ENCODE data around the gene ETV6. TPM values are rescaled to one million over a fixed set of nuclear protein-coding genes. Genes with fewer than 3 reads are reported as not detected.
"Not testable (repeated sequence)": the region's sequence is repeated elsewhere in the genome, so short reads cannot be mapped to it uniquely, and the experiment has no call there.

The ETV6 gene
- total RNA-seq, 1 donor from 2014 or later, result 9.9 TPM

- DNase-seq, result no peak
These were observed 23.1 kb downstream of the ETV6 start for GRCh38 chr12:11672256-11673191.

DNA sequence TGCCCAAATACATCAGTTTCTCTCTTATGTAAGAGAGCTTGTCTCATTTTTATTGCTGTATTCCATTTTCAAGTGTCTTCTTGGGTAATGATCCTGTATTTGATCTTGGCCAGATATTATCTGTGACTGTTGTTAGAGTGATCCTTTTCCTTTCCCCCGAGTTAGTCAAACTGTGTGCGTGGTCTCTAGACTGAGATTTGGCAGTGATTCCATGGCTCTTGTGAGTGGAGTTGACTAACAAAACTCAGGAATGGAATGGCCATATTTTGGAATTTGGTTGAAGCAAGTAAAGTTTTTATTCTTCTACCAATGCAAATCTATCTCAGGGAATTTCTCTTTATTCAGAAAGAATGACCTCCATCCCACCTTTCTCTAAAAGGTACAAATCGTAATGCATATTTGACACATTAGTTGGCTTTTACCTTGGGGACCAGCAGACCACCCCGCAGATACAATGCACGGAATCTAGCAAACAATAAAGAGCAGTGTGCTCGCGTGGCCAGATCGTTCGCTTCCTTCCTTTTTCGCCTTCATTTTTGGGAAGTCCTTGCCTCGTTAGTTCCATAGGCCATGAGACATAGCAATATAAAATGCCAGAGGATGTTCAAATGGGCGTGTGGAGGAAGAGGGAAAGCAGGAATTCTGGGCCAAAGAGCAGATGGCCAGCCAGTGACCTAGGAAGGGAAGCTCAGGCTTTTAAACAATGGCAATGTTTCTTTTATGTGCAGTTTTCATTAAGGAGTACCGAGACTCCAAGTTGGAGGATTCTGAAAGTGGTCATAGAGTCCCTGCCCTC, 24.4 kb downstream of the ETV6 start:
- DNase-seq, result peak; percentile 87

DNA sequence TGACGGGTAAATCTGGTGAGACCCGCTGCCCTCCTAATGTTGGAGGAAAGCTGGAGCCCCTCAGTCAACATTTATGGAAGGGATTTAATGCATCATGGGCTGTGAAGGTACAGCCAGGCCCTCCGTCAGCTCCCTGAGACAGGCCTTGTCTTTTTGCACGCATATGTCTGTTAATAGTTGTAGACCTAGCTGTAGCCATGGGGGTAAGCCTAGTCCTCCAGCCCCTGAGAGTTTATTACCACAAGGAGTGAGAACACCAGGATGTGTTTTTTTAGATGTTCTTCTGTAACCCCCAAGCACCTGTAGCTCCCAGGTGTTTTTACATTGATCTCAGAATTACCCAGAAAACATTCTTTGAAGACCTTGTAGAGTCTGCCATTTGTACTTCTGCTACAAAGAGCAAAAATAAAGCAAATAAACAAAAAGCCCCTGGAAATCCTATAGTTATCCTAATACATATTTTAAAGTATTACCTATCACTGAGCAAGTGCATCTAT, 25.5 kb downstream of the ETV6 start:
- DNase-seq, result no peak

DNA sequence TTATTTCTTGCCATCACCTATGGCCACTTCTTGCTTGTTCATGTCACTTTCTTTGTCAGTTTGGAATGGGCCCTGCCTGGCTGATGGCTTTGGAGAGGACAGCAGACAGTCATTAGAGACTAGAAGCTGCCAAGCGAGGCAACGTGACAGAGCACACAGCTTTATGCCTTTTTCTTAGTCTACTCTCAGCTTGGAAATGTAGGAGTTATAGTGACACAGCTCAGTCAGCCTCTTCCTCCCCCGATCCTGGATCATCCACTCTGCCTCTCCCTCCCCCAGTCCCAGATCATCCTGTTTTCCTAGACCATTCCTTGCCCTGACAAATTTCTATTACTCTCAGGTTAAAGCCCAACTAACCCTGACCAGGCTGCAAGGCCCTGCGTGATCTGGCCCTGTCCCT, 26.6 kb downstream of the ETV6 start:
- no peak for DNase-seq

- no peak for DNase-seq
These were observed 27.6 kb downstream of the ETV6 start for GRCh38 chr12:11677093-11677492.

- no peak for DNase-seq
These were observed 28.3 kb downstream of the ETV6 start for GRCh38 chr12:11677752-11678151.

DNA sequence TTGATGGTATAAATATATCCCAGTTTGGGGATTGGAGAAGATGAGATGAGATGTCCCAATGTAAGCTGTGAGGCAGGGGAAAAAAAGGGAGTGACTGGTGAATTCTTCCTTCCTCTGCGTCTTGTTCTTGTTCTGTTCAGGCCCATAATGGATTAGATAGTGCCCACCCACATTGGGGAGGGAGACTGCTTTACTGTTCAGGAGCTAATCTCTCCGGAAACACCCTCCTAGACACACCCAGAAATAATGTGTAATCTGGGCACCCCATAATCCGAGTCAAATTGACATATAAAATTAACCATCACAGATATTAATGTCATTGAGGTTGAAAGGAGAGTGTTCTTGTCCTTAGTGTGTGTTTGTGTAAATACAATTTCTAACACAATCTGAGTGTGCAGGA, 29.3 kb downstream of the ETV6 start:
- DNase-seq, result no peak

DNA sequence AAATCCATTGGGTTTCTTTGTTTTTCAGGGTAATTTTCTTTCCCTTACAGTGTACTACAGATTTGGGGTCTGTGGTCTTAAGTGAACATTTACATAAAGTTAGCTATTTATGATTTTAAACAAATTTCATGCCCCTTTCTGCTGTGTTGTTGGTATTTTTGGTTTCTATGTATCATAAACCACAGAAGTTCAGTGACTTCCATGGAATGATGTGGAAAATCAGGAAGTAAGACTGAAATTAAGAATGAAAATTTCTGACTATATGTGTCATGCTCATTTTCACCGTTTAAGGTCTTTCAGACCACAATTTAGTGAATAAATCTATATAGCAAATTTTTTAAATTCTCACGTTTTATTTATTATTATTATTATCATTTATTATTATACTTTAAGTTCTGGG, 31.7 kb downstream of the ETV6 start:
- no peak for DNase-seq

GRCh38 chr12:11681695-11682094, 32.2 kb downstream of the ETV6 start:
- DNase-seq, result not testable (repeated sequence)

DNA sequence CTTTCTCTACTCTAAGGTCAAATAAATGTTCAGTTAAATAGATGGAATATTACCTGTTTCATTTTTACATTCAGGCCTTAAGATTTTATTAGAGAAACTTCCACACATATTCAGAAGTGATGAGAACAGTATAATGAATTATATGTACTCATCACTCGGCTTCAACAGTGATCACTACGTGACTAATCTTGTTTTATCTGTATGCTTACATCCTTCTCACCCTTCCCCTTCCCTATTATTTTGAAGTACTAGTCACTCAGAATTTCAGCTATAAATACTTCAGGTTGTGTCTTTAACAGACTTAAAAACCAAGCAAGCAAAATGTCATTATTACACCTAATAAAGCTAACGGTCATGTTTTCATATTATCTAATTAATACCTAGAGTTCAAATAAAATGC, 34.9 kb downstream of the ETV6 start:
- no peak for DNase-seq

DNA sequence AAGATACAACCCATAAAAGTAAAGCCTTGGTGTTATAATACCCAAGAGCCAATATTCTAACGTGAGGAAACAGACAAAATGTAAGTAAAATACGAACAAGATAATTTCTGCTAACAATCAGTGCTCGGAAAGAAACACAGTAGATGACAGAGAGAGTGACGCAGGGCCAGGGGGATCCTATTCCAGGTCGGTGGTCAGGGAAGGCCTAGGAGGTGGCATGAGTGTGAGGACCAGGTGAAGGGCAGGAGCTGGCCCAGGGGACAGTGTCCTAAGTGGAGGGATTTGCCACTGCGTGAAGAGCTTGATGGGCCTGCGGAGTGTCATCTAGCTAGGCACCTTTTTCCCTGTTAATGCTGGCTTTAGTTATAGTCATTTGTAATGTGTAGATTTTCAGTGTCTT, 35.3 kb downstream of the ETV6 start:
- DNase-seq, result no peak

- DNase-seq, result no peak
These were observed 35.8 kb downstream of the ETV6 start for GRCh38 chr12:11685316-11685715.

DNA sequence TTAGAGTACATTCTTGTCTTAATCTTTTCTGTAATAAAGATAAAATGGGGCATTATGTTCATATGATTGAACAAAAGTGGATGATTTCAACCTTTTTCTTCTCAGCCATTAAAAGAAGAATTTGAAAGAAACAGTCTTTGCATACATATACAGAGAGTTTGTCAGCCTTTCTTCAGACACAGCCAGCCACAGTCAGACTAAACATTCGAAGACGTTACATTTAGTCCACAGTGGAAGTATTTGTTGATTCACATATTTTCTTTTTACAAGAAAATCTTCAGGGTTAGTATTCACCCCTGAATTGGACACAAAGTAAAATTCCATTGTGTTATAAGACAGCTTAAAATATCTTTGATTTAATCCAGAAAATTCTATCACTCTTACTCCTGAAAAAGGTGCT, 36.2 kb downstream of the ETV6 start:
- DNase-seq, result no peak

DNA sequence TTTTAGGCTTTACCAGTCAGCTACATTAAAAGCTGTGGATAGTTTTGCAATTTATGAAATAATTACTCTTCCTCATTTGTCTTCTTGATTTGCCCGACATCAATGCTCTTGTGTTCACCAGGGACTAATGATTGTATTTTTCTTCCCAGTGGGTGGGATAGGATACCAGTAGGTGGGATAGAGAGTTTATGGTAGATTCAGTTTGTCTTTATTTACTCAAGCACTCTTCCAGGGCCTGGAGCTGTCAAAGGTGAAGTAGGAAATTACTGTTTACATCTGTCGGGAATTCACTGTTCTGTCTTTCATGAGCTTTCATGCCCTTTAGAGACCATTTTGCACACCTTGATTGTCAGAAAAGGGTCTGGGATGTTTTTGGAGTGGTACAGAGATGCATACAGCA, 36.6 kb downstream of the ETV6 start:
- no peak for DNase-seq

DNA sequence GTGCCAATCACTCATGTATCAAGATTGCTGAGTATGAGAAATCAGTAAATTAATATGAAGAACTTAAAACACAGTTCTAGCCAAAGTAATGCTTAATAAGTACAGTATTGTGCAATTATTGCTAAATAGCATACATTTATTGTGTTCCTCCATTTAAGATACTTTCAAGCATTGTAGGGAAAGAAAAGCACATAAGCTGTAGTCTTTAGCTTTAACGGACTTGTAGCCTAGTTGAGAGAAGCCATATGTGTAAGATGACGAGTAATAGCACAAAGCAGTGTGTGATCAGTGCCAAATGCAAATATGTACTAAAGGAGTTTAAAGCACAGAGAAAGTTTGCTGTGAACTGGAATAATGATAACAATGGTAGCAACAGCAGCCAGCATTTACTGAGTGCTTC, 38.1 kb downstream of the ETV6 start:
- DNase-seq, result no peak

- no peak for DNase-seq
These were observed 38.9 kb downstream of the ETV6 start for GRCh38 chr12:11688379-11688778.

- no peak for DNase-seq
These were observed 39.4 kb downstream of the ETV6 start for GRCh38 chr12:11688831-11689230.

DNA sequence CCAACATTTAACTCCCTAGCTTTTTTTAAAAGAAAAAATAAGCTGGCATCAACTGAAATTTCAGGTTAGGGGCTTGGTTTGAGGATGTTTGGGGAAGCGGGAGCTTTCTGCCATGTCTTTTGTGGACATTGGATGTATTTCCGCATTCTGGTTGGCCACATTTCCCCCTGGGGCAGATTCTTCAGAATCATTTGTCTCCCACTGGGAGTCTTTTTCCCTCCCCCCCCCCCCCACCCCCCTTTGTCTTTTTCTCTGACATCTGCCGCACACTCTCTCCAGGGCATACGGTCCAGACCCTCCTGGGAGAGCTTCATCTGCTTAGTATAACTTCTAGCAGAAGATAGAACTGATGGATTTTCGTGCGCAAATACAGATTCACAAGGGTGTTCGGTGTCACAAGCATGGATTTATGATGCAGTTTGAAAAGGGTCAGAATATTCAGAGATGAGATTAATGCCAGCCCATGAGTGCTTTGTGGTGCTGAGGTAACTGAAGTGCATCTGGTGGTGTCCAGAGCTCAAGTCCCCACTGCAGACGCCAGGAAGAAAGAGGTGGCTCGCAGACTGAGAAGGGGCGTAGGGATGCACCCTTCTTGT, 40.2 kb downstream of the ETV6 start:
- DNase-seq, result no peak

DNA sequence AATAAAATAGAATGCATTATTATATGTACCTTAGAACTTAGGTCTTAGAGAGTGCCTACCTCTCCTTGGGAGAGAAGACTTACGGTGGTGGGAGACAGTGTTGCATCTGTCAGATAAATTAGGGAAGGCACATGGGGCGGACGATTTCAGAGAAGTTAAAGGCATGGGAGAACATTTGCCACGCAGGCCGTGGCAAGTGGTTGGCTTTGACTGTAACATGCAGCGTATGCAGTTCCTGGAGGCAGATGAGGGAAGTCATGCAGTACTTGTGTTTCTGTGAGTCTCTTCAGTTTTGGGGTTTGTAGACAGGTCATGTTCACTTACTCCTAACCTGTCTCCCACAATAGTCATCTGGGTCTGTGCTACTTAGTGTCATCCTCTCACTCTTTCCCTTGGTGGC, 43.6 kb downstream of the ETV6 start:
- DNase-seq, result no peak

DNA sequence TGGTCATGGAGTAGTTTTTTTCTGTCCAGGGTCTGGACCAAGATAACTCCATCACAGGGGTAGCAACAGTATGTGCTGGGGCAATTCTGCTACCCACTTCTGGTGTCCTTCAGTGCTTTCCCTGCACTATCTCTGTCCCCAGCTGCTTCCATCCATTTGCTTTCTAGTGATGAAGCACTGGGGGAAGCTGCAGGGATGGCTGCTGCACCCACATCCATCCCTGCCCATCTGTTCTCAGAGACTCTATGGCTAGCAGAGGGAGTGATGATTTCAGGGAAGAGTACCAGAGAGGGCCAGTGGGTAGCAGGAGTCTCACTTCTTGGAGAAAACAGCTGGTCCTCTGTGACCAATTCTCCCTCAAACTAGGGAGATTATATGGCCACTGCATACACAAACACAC, 44.1 kb downstream of the ETV6 start:
- no peak for DNase-seq

GRCh38 chr12:11694528-11694927, 45.1 kb downstream of the ETV6 start:
- no peak for DNase-seq

- no peak for DNase-seq
These were observed 45.8 kb downstream of the ETV6 start for GRCh38 chr12:11695321-11695720.

GRCh38 chr12:11696084-11696483, 46.6 kb downstream of the ETV6 start:
- DNase-seq, result no peak
